ENCODE data around the gene SNTB2.
"Not testable (repeated sequence)": the region's sequence is repeated elsewhere in the genome, so short reads cannot be mapped to it uniquely, and the experiment has no call there.

SNTB2 gene

DNA sequence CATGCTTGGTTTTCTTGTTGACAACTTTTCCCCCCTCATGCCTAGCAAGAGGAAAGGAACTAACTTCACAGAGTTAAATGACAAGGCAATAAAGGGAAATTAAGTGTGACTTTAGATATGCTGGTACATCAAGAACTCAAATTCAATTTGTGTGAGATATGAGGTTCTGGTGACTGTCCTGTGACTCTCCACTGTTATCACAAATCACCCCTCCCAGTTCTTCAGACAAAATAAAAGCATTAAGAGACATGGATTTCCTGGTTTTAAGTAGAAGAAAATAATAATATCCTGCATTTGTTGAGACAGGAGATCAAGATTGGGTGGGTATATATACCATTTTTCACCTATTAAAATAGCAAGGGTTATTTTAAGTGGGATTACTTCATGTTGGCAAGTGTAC, 46.2 kb downstream of the SNTB2 start:
- DNase-seq (ENCODE audit: low read depth in 3 of 3, low spot score in 1 of 3): no peak

DNA sequence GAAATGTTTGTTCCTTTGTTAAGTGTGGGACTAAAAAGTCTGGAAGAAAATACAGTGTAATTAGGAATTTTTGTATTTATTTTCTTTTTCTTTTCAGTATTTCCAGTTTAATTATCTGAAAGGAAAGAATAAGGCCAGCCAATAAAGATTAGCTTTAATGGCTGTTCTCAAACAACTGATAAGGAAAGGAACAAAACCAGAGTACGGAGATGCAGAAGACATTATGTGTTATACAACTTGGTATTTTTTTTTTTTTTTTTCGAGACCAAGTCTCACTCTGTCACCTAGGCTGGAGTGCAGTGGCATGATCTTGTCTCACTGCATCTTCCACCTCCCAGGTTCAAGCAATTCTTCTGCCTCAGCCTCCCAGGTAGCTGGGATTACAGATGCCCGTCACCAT, 47.5 kb downstream of the SNTB2 start:
- no peak for DNase-seq (ENCODE audit: low read depth in 3 of 3, low spot score in 1 of 3)

DNA sequence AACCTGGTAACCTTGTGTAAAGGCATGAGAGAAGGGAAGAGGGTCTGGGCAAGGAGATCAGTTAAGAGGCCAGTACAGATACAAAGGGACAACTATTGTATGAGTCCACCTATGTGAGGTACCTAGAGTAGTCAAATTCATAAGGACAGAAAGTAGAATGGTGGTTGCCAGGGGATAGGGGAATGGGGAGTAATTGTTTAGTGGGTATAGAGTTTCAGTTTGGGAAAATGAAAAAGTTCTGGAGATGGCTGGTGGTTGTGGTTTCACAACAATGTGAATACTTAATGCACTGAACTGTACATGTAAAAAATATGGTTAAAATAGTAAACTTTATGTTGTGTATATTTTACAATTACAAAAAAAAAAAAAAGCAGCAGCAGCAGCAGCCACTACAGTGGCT, 49.4 kb downstream of the SNTB2 start:
- DNase-seq (ENCODE audit: low read depth in 3 of 3, low spot score in 1 of 3): no peak

DNA sequence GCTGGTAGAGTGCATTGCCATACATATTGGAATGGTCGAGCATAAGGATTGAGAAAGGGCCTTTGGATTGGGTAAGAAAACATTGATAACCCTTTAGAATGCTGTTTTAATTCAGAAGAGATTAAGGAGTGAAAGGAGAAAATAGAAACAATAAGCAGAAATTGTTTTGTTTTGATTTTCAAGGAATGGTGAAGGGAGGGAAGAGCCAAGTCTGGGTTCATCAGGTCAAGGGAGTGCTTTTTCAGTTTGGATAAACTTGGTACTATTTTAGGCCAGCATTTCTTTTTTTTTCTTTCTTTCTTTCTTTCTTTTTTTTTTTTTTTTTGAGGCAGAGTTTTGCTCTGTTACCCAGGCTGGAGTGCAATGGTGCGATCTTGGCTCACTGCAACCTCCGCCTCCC, 50.3 kb downstream of the SNTB2 start:
- DNase-seq (ENCODE audit: low read depth in 3 of 3, low spot score in 1 of 3): no peak

DNA sequence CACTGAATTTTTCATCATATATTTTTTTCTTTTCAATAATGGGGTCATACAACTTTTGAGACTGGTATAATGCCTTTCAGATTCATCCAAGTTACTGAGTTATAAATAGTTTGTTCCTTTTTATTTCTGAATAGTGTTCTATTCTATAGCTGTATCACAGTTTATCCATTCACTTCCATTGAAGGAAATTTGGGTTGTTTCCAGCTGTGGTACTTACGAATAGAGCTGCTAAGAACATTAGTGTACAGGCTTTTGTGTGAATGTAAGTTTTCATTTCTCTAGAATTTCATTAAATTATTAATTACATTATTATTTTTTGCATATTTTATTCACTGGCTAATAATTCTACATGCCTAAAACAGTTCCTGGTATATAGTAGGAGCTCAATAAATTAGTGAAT, 52.9 kb downstream of the SNTB2 start:
- DNase-seq (ENCODE audit: low read depth in 3 of 3, low spot score in 1 of 3): no peak

DNA sequence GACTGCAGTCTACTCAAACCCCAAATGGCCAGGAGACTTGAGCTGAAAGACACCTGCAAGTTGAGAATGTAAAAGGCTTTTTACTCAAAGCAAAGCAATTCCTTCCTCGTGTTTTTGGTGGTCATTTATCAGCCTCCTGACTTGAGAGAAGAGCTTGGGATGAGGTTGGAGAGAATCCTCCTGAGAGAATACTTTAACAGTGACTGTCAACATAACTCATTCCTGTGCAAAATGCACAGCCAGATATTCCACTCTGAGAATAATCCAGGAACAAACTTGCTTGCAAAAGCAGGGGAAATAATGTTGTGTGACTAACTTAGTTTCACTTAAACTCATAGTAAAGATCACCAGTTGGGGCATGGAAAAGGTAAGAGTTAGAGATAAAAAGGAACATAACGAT, 53.4 kb downstream of the SNTB2 start:
- no peak for DNase-seq (ENCODE audit: low read depth in 3 of 3, low spot score in 1 of 3)

DNA sequence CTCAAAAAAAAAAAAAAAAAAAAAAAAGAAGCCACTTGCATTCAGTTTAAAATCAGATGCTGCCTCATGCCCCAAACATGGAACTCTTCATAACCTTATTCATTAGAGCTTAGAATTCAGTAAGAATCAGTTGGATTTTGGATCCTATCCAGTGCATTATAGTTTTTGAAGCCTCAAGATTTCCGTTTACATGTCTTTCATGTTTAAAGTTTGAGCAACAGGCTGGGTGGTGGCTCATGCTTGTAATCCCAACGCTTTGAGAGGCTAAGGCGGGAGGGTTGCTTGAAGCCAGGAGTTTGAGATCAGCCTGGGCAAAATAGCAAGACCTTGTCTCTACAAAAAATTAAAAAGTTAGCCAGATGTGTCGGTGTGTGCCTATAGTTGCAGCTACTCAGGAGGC, 55.0 kb downstream of the SNTB2 start:
- no peak for DNase-seq (ENCODE audit: low read depth in 3 of 3, low spot score in 1 of 3)

DNA sequence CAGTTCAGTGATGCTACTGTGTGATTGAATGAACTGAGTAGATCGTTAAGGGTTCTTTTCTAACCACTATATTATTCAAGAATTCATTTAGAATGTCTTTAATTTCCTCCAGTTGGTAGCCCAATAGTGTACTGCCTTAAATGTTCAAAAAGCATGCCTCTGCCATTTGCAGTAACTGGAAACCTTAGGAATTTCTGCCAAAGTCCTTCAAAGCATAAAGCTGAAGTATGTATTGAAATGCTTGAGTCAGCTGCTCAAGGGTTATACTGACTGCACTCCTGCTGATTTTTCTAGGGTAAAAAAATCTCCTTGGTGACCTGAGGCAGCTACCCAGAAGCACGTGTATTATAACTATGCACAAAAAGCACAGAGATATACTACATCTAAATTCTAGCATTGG, 56.5 kb downstream of the SNTB2 start:
- no peak for DNase-seq (ENCODE audit: low read depth in 3 of 3, low spot score in 1 of 3)

DNA sequence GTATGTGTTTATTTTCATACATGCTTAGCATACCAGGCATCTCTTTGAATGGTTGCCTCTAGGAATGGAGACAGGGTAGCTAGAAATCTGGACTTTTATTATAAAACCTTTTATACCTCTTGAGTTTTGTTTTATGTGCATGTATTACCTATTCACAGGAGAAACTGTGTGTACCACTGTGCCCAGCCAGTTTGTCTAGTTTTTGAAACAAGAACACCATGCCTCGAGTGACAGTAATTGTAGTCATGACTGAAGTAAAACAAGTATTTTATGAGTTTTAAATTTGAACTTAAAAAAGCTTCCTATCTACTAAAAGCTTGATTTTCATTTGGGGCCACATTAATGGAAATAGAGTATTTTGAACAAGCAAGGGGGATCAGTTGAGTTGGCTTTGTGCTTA, 57.4 kb downstream of the SNTB2 start:
- DNase-seq (ENCODE audit: low read depth in 3 of 3, low spot score in 1 of 3): no peak

DNA sequence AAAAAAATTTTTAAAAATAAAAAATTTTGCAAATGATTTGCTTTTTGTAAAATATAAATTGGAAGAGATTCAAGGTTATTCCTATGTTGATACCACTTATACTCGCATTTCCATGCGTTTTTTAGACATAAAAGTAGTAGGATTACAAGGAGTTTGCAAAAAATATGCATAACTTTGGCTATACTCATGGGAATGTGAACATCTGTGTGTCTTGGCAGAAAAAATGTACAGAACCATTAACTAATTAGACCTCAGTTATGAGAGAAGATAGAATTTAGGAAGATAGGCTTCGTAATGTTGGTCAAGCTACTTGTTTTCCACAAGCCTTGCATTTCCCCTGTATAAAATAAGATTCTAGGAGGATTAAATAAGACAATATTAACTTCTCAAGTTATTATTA, 63.1 kb downstream of the SNTB2 start:
- DNase-seq (ENCODE audit: low read depth in 3 of 3, low spot score in 1 of 3): no peak

DNA sequence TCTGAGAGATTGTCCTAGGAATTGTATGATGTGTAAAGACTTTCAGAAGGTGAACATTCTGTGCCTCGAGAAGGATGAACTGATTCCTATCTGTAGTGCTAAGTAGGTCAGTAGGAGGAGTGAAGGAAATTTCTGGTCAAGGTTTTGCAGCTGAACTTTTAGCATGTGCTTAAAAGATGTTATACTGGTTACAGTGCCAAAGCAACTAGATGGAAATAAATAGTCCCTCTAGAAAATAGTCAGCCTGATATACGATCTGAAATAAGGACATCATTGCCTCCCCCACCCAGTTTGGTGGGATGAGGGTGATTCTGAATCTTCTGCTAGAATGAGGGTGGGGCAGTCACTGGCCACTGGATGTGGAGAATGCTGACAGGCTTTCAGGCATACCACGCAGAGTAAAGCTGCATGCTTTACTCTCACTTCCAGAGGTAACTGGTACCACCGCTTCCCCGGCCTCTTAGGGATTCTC, 66.9 kb downstream of the SNTB2 start:
- no peak for DNase-seq (ENCODE audit: low read depth in 3 of 3, low spot score in 1 of 3)

DNA sequence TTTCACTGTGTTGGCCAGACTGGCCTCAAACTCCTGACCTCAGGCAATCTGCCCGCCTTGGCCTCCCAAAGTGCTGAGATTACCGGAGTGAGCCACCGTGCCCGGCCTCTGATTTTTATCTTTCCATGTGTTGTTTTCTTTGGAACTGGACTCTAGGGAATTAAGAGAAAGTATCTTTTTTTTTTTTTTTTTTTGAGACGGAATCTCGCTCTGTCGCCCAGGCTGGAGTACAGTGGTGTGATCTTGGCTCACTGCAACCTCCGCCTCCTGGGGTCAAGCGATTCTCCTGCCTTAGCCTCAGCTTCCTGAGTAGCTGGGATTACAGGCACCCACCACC, 72.4 kb downstream of the SNTB2 start:
- not testable (repeated sequence) for DNase-seq (ENCODE audit: low read depth in 3 of 3, low spot score in 1 of 3)

DNA sequence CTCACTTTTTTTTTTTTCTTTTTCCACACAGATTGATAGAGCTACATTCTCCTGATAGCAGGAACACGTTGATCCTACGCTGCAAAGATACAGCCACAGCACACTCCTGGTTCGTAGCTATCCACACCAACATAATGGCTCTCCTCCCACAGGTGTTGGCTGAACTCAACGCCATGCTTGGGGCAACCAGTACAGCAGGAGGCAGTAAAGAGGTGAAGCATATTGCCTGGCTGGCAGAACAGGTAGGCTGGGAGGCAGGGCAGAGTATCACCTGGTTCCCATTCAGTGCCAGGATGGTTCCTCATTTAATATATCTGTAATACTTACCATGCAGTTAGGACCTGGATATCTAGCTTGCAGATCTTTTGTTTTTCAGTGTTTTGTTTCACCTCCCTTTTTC, 73.1 kb downstream of the SNTB2 start:
- DNase-seq (ENCODE audit: low read depth in 3 of 3, low spot score in 1 of 3): no peak

DNA sequence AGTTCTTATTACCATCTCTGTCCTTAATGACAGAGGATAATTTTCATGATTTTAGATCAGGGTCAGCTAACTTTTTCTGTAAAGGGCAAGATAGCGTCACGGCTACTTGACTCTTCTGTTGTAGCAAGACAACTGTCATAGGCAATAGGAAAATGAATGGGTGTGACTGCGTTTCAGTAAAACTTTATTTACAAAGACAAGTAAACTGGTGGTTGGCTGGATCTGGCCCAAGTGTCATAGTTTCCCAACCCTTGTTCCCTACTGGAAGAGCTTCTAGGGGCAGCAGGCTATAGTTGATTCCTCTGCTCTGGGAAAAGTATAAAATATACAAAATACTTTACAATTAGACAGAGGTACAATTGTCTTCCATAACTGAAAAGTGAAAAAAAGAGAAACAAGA, 73.5 kb downstream of the SNTB2 start:
- no peak for DNase-seq (ENCODE audit: low read depth in 3 of 3, low spot score in 1 of 3)

DNA sequence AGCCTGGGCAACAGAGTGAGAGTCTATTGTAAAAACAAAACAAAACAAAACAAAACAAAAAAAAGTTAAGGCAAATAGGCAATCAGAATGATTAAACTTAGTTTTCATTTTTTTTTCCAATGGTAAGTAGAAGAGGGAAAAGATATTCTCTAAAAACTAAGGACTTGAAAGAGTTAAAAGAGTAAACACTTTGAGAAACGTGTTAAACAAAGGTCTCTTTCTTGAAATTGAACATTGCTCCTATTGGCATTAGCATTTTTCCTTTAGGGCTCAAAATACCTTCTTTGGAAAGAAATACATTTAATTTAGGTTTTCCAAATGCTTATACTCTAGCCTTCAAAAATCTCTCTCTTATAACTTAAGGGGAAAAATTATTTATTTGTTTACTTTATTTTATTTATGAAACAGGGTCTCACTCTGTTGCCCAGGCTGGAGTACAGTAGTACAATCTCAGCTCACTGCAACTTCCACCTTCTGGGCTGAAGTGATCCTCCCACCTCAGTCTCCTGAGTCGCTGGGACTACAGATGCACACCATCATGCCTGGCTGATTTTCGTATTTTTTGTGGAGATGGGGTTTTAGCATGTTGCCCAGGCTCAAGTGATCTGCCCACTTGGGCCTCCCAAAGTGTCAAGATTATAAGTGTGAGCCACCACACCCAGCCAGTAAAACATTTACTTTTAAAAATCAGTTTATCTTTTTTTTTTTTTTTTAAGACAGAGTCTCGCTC, 79.5 kb downstream of the SNTB2 start:
- no peak for DNase-seq (ENCODE audit: low read depth in 3 of 3, low spot score in 1 of 3)

DNA sequence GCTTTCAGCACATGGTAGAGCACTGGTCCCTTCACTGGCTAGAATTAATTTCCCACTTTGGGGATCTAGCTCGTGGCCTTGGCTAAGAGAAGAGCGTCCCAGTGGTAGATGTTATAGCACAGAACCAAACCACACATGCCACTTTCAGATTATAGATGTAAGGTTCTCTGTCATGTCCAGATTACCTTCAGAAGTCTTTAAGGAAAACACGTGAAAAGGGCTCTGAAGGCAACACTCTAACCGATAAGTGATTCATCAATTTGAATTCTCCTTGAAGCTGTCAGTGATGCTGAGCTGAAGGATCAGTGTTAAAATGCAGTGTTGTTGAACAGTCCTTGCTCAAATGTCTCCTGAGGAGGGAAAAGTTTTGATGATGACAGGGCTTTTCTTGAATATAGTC, 80.7 kb downstream of the SNTB2 start:
- no peak for DNase-seq (ENCODE audit: low read depth in 3 of 3, low spot score in 1 of 3)

DNA sequence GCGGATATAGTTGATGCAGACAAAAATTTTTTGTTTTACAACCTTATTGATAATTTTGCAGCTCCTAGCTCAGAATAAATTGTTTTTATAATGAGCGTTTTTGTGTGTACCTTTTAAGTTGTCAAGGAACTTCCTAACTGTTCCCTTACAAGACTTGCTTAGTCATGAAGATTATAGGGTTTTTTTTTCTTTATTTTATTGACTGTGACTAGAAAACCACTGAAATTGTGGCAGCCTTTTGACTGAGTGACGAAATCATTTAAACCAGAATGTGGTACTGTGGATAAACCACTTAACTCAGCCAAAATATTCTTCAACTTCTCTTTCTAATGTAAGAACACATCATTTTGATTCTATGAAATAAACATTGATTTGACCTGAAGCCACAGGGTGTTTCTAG, 83.4 kb downstream of the SNTB2 start:
- DNase-seq (ENCODE audit: low read depth in 3 of 3, low spot score in 1 of 3): no peak

DNA sequence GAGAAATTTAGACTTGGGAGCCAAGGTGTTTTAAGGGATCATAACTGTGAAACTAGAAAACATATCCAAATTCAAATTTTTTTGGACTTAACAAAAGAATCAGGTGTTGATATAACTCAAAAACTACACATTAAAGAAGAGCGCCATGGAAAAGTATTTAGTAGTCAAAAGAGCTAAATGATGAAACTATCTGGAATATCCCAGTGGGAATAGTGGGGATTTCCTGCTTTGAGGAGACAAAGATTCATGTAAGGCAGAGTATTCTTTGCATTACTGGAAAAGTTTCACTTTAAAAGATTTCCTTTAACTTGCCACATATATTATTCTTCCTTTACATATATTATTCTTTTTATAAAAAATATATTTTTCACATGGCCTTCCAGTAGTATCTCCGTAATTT, 83.9 kb downstream of the SNTB2 start:
- DNase-seq (ENCODE audit: low read depth in 3 of 3, low spot score in 1 of 3): no peak

DNA sequence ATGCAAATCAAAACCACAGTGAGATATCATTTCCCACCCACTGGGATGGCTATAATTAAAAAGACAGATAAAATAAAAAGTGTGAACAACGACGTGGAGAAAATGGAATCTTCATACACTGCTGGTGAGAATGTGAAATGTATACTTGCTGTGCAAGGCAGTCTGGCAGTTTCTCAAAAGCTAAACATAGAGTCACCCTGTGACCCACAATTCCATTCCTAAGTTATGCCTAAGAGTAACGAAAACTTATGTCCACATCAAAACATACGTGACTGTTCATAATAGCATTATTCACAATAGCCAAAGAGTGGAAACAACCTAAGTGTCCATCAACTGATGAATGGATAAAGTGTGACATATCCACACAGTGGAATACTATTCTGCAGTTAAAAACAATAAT, 86.0 kb downstream of the SNTB2 start:
- no peak for DNase-seq (ENCODE audit: low read depth in 3 of 3, low spot score in 1 of 3)

DNA sequence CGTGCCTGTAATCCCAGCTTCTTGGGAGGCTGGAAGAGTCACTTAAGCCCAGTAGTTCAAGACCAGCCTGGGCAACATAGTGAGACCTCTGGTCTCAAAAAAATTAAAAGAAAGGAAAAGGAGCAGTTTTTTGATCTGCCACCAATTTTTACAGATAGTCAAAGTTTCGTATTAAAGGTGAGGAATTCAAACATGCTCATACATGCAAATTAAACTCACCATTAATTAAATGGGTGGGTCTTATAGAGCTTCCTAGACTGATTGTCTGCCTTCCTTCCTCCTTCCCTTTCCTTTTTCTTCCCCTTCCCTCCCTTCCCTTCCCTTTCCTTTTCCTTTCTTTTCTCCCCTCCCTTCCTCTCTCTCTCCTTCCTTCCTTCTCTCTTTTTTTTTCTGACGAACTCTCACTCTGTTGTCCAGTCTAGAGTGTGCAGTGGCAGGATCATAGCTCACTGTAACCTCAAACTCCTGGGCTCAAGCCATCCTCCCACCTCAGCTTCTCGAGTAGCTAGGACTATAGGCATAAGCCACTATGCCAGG, 87.8 kb downstream of the SNTB2 start:
- no peak for DNase-seq (ENCODE audit: low read depth in 3 of 3, low spot score in 1 of 3)

DNA sequence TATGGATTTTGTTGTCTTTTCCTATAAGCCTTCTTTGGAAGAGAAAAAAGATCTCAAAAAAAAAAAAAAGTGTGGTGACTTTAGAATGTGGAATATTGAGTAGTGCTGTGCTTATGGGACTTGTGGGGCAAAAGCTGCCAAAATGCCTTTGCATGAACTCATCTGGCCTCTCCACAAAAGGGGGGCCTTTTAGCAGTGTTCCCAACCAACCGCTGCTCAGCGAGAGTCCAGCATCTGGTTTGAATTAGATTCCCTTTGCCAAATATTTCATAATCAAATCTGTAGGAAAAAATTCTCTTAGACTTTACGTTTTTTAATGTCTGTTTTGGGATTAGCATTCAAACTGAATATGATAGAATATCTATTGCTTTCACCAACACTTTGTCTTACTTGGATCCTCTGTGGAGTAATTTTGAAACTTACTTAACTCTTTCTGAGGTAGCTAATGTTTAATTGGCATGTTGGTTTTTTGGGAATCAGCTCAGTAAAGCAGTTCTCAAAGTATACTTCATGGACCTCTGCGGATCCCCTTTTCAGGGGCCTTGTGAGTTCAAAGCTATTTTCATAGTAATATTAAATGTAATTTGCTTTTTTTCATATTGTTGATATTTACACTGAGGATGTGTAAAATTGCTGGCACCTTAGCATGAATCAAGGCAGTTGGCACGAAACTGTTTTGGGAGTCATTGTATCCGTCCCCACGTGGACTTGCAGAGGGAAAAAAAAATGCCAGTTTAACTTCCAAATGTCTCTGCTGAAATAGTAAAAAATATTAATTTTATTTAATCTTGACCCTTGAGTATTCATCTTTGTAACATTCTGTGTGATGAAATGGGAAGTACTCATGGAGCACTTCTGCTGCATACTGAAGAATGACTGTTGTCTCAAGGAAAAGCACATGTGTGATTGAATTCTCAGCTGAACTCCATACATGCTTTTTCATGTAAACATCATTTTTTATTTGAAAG, 89.5 kb downstream of the SNTB2 start:
- no peak for DNase-seq (ENCODE audit: low read depth in 3 of 3, low spot score in 1 of 3)

DNA sequence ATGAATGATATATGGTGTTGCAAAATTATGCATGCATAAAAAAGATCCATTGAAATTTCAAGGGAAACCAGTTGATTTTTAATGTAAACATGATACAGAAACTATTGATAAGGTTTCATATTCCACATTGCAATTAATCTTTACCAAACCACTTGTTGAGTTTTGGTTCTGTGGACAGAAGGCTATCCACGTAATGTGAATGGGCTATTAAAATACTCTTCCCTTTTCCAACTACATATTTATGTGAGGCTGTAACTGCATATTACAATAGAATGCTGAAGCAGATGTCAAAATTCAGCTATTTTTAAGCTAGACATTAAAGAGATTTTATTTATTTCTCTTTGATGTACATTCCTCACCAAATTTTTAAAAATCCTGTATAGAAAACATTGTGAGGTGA, 90.4 kb downstream of the SNTB2 start:
- DNase-seq (ENCODE audit: low read depth in 3 of 3, low spot score in 1 of 3): no peak
